GM12874 (cell line): ENCODE data around the gene RASGRF1.

Experiments used
- CTCF ChIP-seq: IDR thresholded peaks from 2 replicates; pipeline ENCODE4 v1.5.1; 2011; ENCODE audit warnings: low read depth, mild to moderate bottlenecking, control low read depth, low read length, moderate library complexity; ENCODE audit not compliant: insufficient read depth

RASGRF1 gene

GRCh38 chr15:79034284-79034683 lies 56.3 kb downstream of the RASGRF1 start:
- no peak for TF ChIP-seq CTCF

DNA sequence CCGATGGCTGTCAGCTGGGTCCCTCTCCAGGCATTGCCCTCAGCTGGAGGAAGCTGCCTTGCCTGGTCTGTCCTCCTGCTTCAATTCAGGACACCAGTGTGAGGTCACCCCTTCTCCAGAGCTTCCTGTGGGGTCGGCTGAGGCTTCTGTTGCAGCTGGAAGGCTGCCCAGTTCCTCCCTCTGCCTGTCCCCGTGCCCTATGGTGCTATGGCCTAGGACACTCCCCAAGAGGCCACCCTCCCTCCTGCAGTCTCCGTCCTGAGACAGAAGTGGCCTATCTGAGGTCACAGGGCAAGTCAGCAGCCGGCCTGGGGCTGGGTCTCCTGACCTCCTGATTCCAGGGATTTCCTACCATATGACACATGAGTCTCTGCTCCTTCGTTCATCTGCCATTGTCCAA lies 57.9 kb downstream of the RASGRF1 start:
- no peak for TF ChIP-seq CTCF

- no peak for TF ChIP-seq CTCF
Measured at GRCh38 chr15:79031821-79032220, 58.8 kb downstream of the RASGRF1 start.

DNA sequence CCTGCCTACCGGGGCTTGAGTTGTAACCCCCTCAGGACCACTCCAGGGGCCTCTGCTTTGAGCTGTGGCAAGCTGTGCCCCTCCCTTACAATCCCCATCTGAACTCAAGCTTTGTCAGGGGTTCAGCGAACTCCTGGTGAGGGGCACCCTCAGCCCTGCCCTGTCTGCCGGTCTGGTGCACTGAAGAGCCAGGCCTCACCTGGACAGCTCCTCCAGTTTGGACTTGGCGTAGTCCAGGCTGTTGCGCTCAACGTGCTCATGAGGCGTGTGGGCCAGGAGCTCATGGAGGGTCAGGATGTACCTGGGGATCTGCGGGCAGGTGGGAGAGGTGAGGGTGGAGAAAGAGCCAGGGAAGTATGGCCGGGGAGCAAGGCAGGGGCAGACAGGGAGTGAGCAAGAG lies 59.4 kb downstream of the RASGRF1 start:
- no peak for TF ChIP-seq CTCF

DNA sequence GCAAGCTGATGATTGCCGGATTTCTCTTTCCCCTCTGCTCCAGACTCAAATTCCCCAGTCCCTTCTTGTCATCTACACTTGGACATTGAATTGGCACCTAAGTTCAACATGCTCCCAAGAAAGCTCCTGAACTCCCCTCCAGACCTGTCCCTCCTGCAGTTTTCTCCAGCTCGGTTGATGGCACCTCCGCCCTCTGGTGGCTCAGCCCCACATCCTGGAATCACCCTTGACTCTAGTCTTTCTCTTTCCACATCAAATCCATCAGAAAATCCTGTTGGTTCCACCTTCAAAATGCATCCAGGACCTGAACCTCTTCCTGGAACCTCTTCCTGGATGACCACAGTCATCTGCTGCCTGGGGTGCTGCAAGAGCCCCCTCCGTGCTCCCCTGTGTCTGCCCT lies 60.1 kb downstream of the RASGRF1 start:
- no peak for TF ChIP-seq CTCF

DNA sequence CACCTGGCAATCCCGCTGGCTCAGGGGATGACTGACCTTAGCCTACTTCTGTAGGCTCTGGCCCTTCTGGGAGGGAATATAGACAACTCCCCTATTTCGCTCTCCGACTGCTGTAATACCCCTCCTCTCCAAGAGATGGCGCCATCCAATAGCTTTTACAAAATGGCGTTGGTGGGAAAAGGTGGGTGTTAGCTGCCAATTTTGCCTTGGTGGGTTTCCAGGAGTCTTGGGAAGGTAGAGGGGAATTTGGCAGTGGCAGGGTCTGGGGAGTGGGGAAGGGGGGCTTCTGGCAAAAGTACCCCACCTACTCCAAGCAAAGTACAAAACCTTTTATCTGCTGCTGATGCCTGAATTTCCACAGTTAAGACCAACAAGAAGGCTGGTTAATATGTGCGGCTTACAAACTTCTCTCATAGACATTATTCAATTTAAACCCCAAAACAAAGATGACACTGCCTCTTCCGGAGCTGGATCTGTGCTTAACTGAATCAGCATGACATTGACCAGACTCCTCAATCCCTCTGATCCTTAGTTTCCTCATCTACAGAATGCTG lies 62.1 kb downstream of the RASGRF1 start:
- TF ChIP-seq CTCF: peak; percentile 87

DNA sequence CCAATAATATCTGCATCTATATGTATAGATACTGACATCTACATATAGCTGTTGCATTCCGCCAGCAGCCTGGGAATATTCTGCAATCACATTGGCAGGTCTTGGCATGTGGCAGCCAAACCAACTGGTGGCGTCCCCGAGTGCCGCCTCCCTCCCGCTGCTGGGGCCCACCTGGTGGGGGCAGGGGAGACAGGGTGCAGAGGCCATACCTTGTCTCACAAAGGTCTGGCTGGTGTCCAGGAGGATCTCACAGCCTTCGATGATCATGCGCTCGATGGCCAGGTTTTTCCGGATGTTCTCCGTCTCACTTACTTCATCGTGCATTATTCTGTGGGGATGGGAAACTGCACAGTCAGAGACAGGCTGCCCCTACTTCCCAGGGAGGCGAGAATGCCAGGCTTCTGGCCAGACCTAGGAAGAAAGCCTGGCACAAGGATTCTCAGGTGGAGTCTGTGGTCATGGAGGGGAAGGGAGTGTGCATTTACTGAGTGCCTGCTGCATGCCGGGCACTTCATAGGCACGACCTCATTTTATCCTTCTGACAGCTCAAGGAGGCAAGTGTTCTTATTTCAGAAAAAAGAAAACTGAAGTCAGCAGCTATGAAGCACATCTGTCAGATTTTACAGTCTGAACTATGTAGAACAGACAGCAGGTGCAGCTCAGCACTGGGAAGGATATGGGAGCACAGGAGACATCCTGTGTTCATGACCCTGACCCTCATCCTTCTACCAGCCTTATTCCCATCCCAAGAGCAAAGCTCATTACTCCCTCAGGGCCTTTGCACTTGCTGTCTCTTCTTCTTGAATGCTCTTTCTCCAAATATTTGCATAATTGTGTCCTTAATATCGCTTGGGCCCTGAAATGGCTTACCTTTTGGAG lies 62.8 kb downstream of the RASGRF1 start:
- no peak for TF ChIP-seq CTCF
